Mammary epithelial cell (primary cell): ENCODE results near the gene POLH.

Source experiments
- EZH2 ChIP-seq: IDR thresholded peaks from 2 replicates; pipeline ENCODE4 v1.6.1; 2012; ENCODE audit warnings: low read length, inconsistent platforms, borderline replicate concordance
- TF ChIP-seq, protein P1 (sequence below), 2 donors: IDR thresholded peaks in 1 of 2; conservative IDR thresholded peaks in 1 of 2; 2 replicates each; pipeline ENCODE4 v1.5.1; 2011 to 2012; ENCODE audit warnings: inconsistent platforms in 2 of 2, low read length in 2 of 2, mild to moderate bottlenecking in 2 of 2, control low read depth in 1 of 2, low read depth in 1 of 2; ENCODE audit not compliant: insufficient read depth in 1 of 2; ENCODE audit errors: extremely low read depth in 1 of 2

DNA sequence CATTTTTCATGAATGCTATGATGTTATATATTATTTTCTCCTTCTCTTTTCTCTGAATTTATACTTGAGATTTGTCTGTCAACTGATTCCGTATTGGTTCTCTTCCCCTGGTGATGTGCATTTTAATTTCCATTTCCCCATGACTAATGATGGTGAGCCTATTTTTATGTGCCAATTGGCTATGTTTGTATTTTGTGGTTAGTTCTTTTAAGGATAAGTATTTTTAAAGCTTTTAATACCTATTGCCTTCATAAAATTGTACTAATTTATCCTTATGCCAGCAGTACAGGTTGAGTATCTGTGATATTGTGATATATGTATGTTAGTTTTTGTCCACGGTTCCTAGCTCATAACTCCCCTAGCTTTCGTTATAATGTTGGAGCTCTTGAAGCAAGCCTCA is 2.8 kb downstream of the POLH start:
- TF ChIP-seq, protein P1, sequence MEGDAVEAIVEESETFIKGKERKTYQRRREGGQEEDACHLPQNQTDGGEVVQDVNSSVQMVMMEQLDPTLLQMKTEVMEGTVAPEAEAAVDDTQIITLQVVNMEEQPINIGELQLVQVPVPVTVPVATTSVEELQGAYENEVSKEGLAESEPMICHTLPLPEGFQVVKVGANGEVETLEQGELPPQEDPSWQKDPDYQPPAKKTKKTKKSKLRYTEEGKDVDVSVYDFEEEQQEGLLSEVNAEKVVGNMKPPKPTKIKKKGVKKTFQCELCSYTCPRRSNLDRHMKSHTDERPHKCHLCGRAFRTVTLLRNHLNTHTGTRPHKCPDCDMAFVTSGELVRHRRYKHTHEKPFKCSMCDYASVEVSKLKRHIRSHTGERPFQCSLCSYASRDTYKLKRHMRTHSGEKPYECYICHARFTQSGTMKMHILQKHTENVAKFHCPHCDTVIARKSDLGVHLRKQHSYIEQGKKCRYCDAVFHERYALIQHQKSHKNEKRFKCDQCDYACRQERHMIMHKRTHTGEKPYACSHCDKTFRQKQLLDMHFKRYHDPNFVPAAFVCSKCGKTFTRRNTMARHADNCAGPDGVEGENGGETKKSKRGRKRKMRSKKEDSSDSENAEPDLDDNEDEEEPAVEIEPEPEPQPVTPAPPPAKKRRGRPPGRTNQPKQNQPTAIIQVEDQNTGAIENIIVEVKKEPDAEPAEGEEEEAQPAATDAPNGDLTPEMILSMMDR (conservative IDR thresholded peaks at IDR 0.05 in 1 of 2, IDR thresholded peaks at IDR 0.05 in 1 of 2; ENCODE audit: extremely low read depth in 1 of 2, insufficient read depth in 1 of 2, low read depth in 1 of 2, low read length in 2 of 2), result no peak
- TF ChIP-seq EZH2, result no peak
